Measurements from ENCODE around the gene UQCRC2. TPM values are rescaled to one million over a fixed set of nuclear protein-coding genes. Genes with fewer than 3 reads are reported as not detected.
A peak's percentile ranks its signal among the peaks of the same experiment; 100 is the strongest.

The UQCRC2 gene
- total RNA-seq, 4 donors from 2014 or later, result 163 to 198 (median 177) TPM

GRCh38 chr16:21982108-21982507 lies 28.9 kb downstream of the UQCRC2 start:
- Histone ChIP-seq H3K9me3 (no peaks in the 10 kb centered on the region), H3K27ac (no peak overlapping the region), H3K4me1 (peaks cover 0 to 11% (median 0%) of the 10 kb centered on the region in 3 donors), H3K36me3 (peaks cover 7 to 92% of the 10 kb centered on the region in 2 donors), H3K4me3 (no peak overlapping the region), H3K27me3 (no peaks in the 10 kb centered on the region)
- ATAC-seq, result no peak
- 93 to 98% methylated on average over 5 of the region's 5 CpGs for WGBS, 2 donors (ENCODE audit: low coverage in 1 of 2)
- TF ChIP-seq EP300 (IDR thresholded peaks at IDR 0.05) (no peak), POLR2AphosphoS5 (IDR thresholded peaks at IDR 0.05) (no peak), CTCF (IDR thresholded peaks at IDR 0.05) (no peak), POLR2A (IDR thresholded peaks at IDR 0.05) (no peak)

GRCh38 chr16:21984062-21984461 lies 30.9 kb downstream of the UQCRC2 start:
- H3K27me3 ChIP-seq, result no peaks in the 10 kb centered on the region
- no peak overlapping the region for H3K27ac ChIP-seq
- no peaks in the 10 kb centered on the region for H3K9me3 ChIP-seq
- H3K36me3 ChIP-seq, result peaks cover 6 to 72% of the 10 kb centered on the region in 2 donors
- H3K4me1 ChIP-seq, result peaks cover 0 to 20% (median 0%) of the 10 kb centered on the region in 3 donors
- H3K4me3 ChIP-seq, result no peak overlapping the region
- ATAC-seq, result no peak
- 55 to 83% methylated on average over 3 of the region's 3 CpGs for WGBS, 2 donors (ENCODE audit: low coverage in 1 of 2)
- TF ChIP-seq CTCF (IDR thresholded peaks at IDR 0.05), result no peak

GRCh38 chr16:21985524-21985923 lies 32.4 kb downstream of the UQCRC2 start:
- H3K27me3 ChIP-seq, result no peaks in the 10 kb centered on the region
- ATAC-seq, result no peak
- H3K9me3 ChIP-seq, result no peaks in the 10 kb centered on the region
- H3K36me3 ChIP-seq, result peaks cover 2 to 58% of the 10 kb centered on the region in 2 donors
- no peak overlapping the region for H3K4me3 ChIP-seq
- H3K4me1 ChIP-seq, result peaks cover 0 to 29% (median 5%) of the 10 kb centered on the region in 3 donors
- no peak overlapping the region for H3K27ac ChIP-seq
- TF ChIP-seq POLR2A (IDR thresholded peaks at IDR 0.05), result no peak
- TF ChIP-seq CTCF (IDR thresholded peaks at IDR 0.05), result no peak
- TF ChIP-seq POLR2AphosphoS5 (IDR thresholded peaks at IDR 0.05), result no peak
- TF ChIP-seq EP300 (IDR thresholded peaks at IDR 0.05), result no peak

- H3K4me1 ChIP-seq, result peaks cover 0 to 35% (median 5%) of the 10 kb centered on the region in 3 donors
- ATAC-seq, result no peak
- no peaks in the 10 kb centered on the region for H3K9me3 ChIP-seq
- WGBS, 2 donors (ENCODE audit: low coverage in 1 of 2), result 67 to 80% methylated on average over 1 to 2 of the region's 4 CpGs
- H3K4me3 ChIP-seq, result no peak overlapping the region
- peaks cover 2 to 45% of the 10 kb centered on the region in 2 donors for H3K36me3 ChIP-seq
- peak overlapping the region in 1 of 4 donors; percentile 45 for H3K27ac ChIP-seq
- H3K27me3 ChIP-seq, result no peaks in the 10 kb centered on the region
- TF ChIP-seq POLR2AphosphoS5 (IDR thresholded peaks at IDR 0.05), result no peak
- TF ChIP-seq POLR2A (IDR thresholded peaks at IDR 0.05), result no peak
- no peak for TF ChIP-seq EP300 (IDR thresholded peaks at IDR 0.05)
- no peak for TF ChIP-seq CTCF (IDR thresholded peaks at IDR 0.05)
These were observed 33.6 kb downstream of the UQCRC2 start for GRCh38 chr16:21986692-21987246.

GRCh38 chr16:21987498-21987897 lies 34.3 kb downstream of the UQCRC2 start:
- no peak for ATAC-seq
- H3K27me3 ChIP-seq, result no peaks in the 10 kb centered on the region
- H3K9me3 ChIP-seq, result no peaks in the 10 kb centered on the region
- H3K4me3 ChIP-seq, result no peak overlapping the region
- WGBS, 2 donors (ENCODE audit: low coverage in 1 of 2), result 65% methylated on average over 2 of the region's 2 CpGs
- TF ChIP-seq POLR2A (IDR thresholded peaks at IDR 0.05), result no peak
- TF ChIP-seq EP300 (IDR thresholded peaks at IDR 0.05), result no peak
- TF ChIP-seq CTCF (IDR thresholded peaks at IDR 0.05), result no peak
- TF ChIP-seq POLR2AphosphoS5 (IDR thresholded peaks at IDR 0.05), result no peak
- peak overlapping the region in 1 of 4 donors; percentile 45 for H3K27ac ChIP-seq
- H3K36me3 ChIP-seq, result peaks cover 0 to 38% of the 10 kb centered on the region in 2 donors
- peaks cover 0 to 35% (median 5%) of the 10 kb centered on the region in 3 donors for H3K4me1 ChIP-seq
